Endothelial cell of umbilical vein (primary cell): ENCODE data around the gene HNRNPA2B1. TPM values are rescaled to one million over a fixed set of nuclear protein-coding genes. Genes with fewer than 3 reads are reported as not detected.
A peak's percentile ranks its signal among the peaks of the same experiment; 100 is the strongest.
"Not testable (repeated sequence)": the region's sequence is repeated elsewhere in the genome, so short reads cannot be mapped to it uniquely, and the experiment has no call there.

Source experiments
- BruUV-seq: library from RNA; stranded (reverse); fragments of 400-500 nt; replicated peaks from 2 replicates; lab custom pipeline; 2021; lab: Mats Ljungman, UMichigan
- CTCF ChIA-PET: fragments of 300-600, 350-600 bp; sonication (Branson Sonifier 250); formaldehyde crosslinking; loops from one replicate; lab custom pipeline; 2021; ENCODE audit warnings: antibody characterized with exemption, inconsistent platforms; lab: Charles Lee
- POLR2A ChIA-PET: fragments of 300-600, 350-600 bp; sonication (Branson Sonifier 250); formaldehyde crosslinking; loops from one replicate; lab custom pipeline; 2021; ENCODE audit warnings: antibody characterized with exemption, inconsistent platforms; lab: Charles Lee
- DNase-seq: peaks from one replicate; pipeline ENCODE4 v3.0.0-alpha.2; 2011; ENCODE audit warnings: low read depth, low spot score
- FAIRE-seq: peaks from 2 replicates; lab custom pipeline; 2011; peaks lifted over from hg19 to GRCh38; lab: Jason Lieb, UNC
- H2AFZ ChIP-seq: 2 replicates; pipeline ENCODE4 v1.6.0; 2012; ENCODE audit warnings: low read depth, low read length, control low read depth, inconsistent platforms
- H3K27ac ChIP-seq: 2 replicates; pipeline ENCODE4 v1.5.1; 2011; ENCODE audit warnings: low read depth, mild to moderate bottlenecking, control low read depth, low read length, moderate library complexity; ENCODE audit not compliant: insufficient read depth
- H3K27me3 ChIP-seq, 2 experiments: 2 replicates each; pipeline versions ENCODE4 v1.6.0 to v1.6.1; 2011; ENCODE audit warnings: low read length in 2 of 2, mixed read lengths in 1 of 2; ENCODE audit not compliant: control insufficient read depth in 2 of 2, insufficient read depth in 2 of 2
- H3K36me3 ChIP-seq, 2 experiments: 2 replicates in 1 of 2; 3 replicates in 1 of 2; pipeline ENCODE4 v1.5.1; 2011; ENCODE audit warnings: low read length in 2 of 2, mild to moderate bottlenecking in 1 of 2, moderate library complexity in 1 of 2; ENCODE audit not compliant: control insufficient read depth in 2 of 2, insufficient read depth in 2 of 2; ENCODE audit errors: extremely low read depth in 1 of 2
- H3K4me1 ChIP-seq: 3 replicates; pipeline ENCODE4 v1.5.1; 2011; ENCODE audit warnings: mild to moderate bottlenecking, low read length; ENCODE audit not compliant: control insufficient read depth, insufficient read depth; ENCODE audit errors: extremely low read depth
- H3K4me2 ChIP-seq: 2 replicates; pipeline ENCODE4 v1.6.1; 2011; ENCODE audit warnings: low read length, control low read depth, mixed read lengths; ENCODE audit not compliant: insufficient read depth
- H3K4me3 ChIP-seq, 3 experiments: fragments of 200-600 bp in 1 of 3; sonication (generic), shearing (Covaris generic) in 1 of 3; replicated peaks in 1 of 3; 2 replicates each; pipeline ENCODE4 v1.5.1; 2011 to 2016; ENCODE audit warnings: control low read depth in 3 of 3, low read length in 3 of 3, mild to moderate bottlenecking in 2 of 3, inconsistent platforms in 1 of 3, low read depth in 1 of 3, moderate library complexity in 1 of 3; ENCODE audit not compliant: insufficient read depth in 1 of 3
- H3K79me2 ChIP-seq: 2 replicates; pipeline ENCODE4 v1.6.0; 2012; ENCODE audit warnings: low read length, inconsistent platforms; ENCODE audit not compliant: control insufficient read depth, insufficient read depth
- H3K9ac ChIP-seq: replicated peaks from 2 replicates; pipeline ENCODE3; 2011; ENCODE audit warnings: low read length, control low read depth; ENCODE audit not compliant: insufficient read depth; ENCODE audit errors: extremely low read depth
- H3K9me1 ChIP-seq: replicated peaks from 3 replicates; pipeline ENCODE4 v1.6.0; 2011; ENCODE audit warnings: mild to moderate bottlenecking, low read length; ENCODE audit not compliant: control insufficient read depth, insufficient read depth; ENCODE audit errors: extremely low read depth
- H3K9me3 ChIP-seq: replicated peaks from 2 replicates; pipeline ENCODE4 v1.5.1; 2012; ENCODE audit warnings: low read length, inconsistent platforms; ENCODE audit not compliant: control insufficient read depth, insufficient read depth
- H4K20me1 ChIP-seq: replicated peaks from 2 replicates; pipeline ENCODE3; 2011; ENCODE audit warnings: mild to moderate bottlenecking, low read length; ENCODE audit not compliant: control insufficient read depth, insufficient read depth; ENCODE audit errors: extremely low read depth
- EZH2 ChIP-seq: IDR thresholded peaks from 2 replicates; pipeline ENCODE4 v1.6.1; 2012; ENCODE audit warnings: borderline replicate concordance, low read depth, mild to moderate bottlenecking, moderate library complexity, low read length, inconsistent platforms; ENCODE audit not compliant: severe bottlenecking
- FOS ChIP-seq: IDR thresholded peaks from 2 replicates; pipeline ENCODE4 v1.6.1; 2011; ENCODE audit warnings: mild to moderate bottlenecking, low read length, moderate library complexity, borderline replicate concordance; ENCODE audit not compliant: insufficient read depth
- GATA2 ChIP-seq: IDR thresholded peaks from 2 replicates; pipeline ENCODE4 v1.7.0; 2011; ENCODE audit warnings: low read depth, mild to moderate bottlenecking, moderate library complexity, mixed read lengths, low read length; ENCODE audit not compliant: insufficient read length, insufficient read depth
- JUN ChIP-seq: IDR thresholded peaks from 2 replicates; pipeline ENCODE4 v1.6.1; 2011; ENCODE audit warnings: borderline replicate concordance, low read depth; ENCODE audit not compliant: insufficient read length, insufficient read depth
- MYC ChIP-seq: IDR thresholded peaks from one replicate; pipeline ENCODE4 v1.6.1; 2011; ENCODE audit warnings: mild to moderate bottlenecking, low read depth, low read length
- POLR2A ChIP-seq: IDR thresholded peaks from 2 replicates; pipeline ENCODE4 v1.6.1; 2012; ENCODE audit warnings: low read depth, mild to moderate bottlenecking, control low read depth, low read length
- POLR2AphosphoS5 ChIP-seq: IDR thresholded peaks from 2 replicates; pipeline ENCODE4 v1.6.1; 2012; ENCODE audit warnings: low read depth, mild to moderate bottlenecking, control low read depth, low read length, moderate library complexity; ENCODE audit not compliant: insufficient read depth
- dilution Hi-C: fragments of 300-500 bp; cut with MboI; formaldehyde crosslinking; loops from one replicate; pipeline ENCODE4 v1.15.0; 2019; ENCODE audit warnings: low sequenced_read_pairs; ENCODE audit not compliant: extremely low pct_ligation_motif_present
- intact Hi-C: fragments of 100-400 bp; cut with micrococcal nuclease; formaldehyde crosslinking; loops from one replicate; pipeline ENCODE4 v1.10.0; 2022
- polyA plus RNA-seq, 4 experiments: library from polyadenylated mRNA; depleted of rRNA in 3 of 4; stranded (reverse) in 3 of 4; unstranded in 1 of 4; fragments of >200 nt; gene quantifications; 2 replicates each; pipeline versions ENCODE4 v1.2.1 to v1.2.3, GENCODE V29; 2011 to 2012; ENCODE audit warnings: missing spikeins in 1 of 4
- total RNA-seq: library from RNA; stranded (reverse); gene quantifications from 2 replicates; pipeline ENCODE4 v1.2.3, GENCODE V29; 2021
- TF ChIP-seq, protein P1 (sequence below): IDR thresholded peaks from 2 replicates; pipeline ENCODE4 v1.6.1; 2011; ENCODE audit not compliant: insufficient read depth, insufficient read length
- TF ChIP-seq, protein P2 (sequence below), 2 donors: IDR thresholded peaks; 1 replicate in 1 of 2; 2 replicates in 1 of 2; pipeline ENCODE4 v1.5.1; 2011; ENCODE audit warnings: low read length in 2 of 2, mild to moderate bottlenecking in 2 of 2, moderate library complexity in 2 of 2, control low read depth in 1 of 2, inconsistent platforms in 1 of 2, low read depth in 1 of 2; ENCODE audit not compliant: insufficient read depth in 1 of 2; ENCODE audit errors: extremely low read depth in 1 of 2

Gene HNRNPA2B1
- total and polyA plus RNA-seq, 2 donors (not counting 3 experiments of a cell fraction or from before 2014, with no cell fraction given) = 198 to 703 TPM

DNA sequence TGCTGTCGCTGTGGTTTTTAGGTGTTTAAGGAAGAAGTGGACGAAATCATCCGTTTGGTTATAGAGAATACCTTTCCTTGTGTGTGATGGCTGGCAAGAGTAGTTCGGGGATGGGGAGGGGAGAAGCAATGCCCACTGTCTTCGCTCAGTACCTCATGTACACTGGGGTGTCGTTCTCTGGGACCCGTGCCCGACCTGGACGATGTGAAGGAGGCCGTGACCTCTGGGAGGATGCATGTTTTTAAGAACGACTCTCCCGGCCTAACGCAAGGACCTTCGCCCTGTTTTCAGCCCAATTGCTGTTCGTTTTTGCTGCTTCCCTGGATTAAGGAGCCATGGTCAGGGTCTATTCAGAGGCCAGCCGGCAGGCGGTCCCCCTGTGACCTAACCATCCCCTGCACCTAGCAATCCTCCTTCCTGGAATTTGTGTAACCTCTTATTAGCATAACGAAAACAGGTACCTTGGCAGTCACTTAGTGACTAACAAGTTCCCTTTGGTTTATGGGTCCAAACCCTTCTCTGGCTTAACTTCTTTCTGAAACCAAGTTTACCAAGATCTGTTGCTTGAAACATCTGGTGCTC, 47.2 kb downstream of the HNRNPA2B1 start:
- dilution Hi-C loops = no loop called here
- Histone ChIP-seq H3K36me3 (no peaks in the 10 kb centered on the region), H3K9ac (peak overlapping the region; percentile 45), H2AFZ (peak overlapping the region; percentile 10), H3K4me3 (peak overlapping the region; percentile 29 to 71 (median 68)), H3K27me3 (peaks cover 0 to 4% of the 10 kb centered on the region in 2 experiments), H3K9me3 (no peaks in the 10 kb centered on the region), H3K4me1 (peaks cover 56% of the 10 kb centered on the region), H3K79me2 (peaks cover 52% of the 10 kb centered on the region), H4K20me1 (no peaks in the 10 kb centered on the region), H3K27ac (peak overlapping the region; percentile 92), H3K4me2 (peak overlapping the region; percentile 76), H3K9me1 (no peaks in the 10 kb centered on the region)
- BruUV-seq = no TSS peak
- intact Hi-C loops = loop anchor here (2.0 to 10.0 kb wide), 7 partner anchors 53 to 961 kb away; no protein-coding TSS in a partner anchor
- CTCF ChIA-PET = interaction anchor here (1.2 kb wide), 1 partner anchor 47 kb away, joined by 6 read pairs; the partner anchor contains the start of genes CBX3 and HNRNPA2B1
- POLR2A ChIA-PET = no interaction called here
- no peak for TF ChIP-seq MYC
- no peak for TF ChIP-seq FOS
- no peak for TF ChIP-seq JUN
- no peak for TF ChIP-seq EZH2
- TF ChIP-seq, protein P1, sequence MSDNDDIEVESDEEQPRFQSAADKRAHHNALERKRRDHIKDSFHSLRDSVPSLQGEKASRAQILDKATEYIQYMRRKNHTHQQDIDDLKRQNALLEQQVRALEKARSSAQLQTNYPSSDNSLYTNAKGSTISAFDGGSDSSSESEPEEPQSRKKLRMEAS = no peak
- no peak for TF ChIP-seq POLR2A
- no peak for TF ChIP-seq POLR2AphosphoS5
- no peak for TF ChIP-seq GATA2
- TF ChIP-seq, protein P2, sequence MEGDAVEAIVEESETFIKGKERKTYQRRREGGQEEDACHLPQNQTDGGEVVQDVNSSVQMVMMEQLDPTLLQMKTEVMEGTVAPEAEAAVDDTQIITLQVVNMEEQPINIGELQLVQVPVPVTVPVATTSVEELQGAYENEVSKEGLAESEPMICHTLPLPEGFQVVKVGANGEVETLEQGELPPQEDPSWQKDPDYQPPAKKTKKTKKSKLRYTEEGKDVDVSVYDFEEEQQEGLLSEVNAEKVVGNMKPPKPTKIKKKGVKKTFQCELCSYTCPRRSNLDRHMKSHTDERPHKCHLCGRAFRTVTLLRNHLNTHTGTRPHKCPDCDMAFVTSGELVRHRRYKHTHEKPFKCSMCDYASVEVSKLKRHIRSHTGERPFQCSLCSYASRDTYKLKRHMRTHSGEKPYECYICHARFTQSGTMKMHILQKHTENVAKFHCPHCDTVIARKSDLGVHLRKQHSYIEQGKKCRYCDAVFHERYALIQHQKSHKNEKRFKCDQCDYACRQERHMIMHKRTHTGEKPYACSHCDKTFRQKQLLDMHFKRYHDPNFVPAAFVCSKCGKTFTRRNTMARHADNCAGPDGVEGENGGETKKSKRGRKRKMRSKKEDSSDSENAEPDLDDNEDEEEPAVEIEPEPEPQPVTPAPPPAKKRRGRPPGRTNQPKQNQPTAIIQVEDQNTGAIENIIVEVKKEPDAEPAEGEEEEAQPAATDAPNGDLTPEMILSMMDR (IDR thresholded peaks at IDR 0.05; ENCODE audit: extremely low read depth in 1 of 2, insufficient read depth in 1 of 2, low read depth in 1 of 2, low read length in 2 of 2) = no peak
- FAIRE-seq (no peak), DNase-seq (peak; percentile 29)

DNA sequence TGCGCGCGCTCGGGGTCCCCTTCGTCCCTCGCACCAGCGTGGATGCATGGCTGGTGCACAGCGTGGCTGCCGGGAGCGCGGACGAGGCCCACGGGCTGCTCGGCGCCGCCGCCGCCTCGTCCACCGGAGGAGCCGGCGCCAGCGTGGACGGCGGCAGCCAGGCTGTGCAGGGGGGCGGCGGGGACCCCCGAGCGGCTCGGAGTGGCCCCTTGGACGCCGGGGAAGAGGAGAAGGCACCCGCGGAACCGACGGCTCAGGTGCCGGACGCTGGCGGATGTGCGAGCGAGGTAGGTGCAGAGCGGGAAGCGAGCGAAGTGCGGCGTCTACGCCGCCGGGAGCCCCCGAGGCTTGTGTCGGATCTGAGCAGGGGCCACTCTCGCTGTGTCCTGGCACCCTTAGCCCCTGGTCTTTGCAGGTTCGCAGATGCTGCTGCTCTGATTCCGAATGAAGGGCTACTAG, 47.7 kb downstream of the HNRNPA2B1 start:
- H3K9me1 ChIP-seq, H3K36me3 ChIP-seq, H4K20me1 ChIP-seq, H3K27me3 ChIP-seq, dilution Hi-C loops, DNase-seq, FAIRE-seq, H3K9me3 ChIP-seq, BruUV-seq: not testable (repeated sequence)
- H3K4me1 ChIP-seq = peaks cover 51% of the 10 kb centered on the region
- H3K4me2 ChIP-seq = peak overlapping the region; percentile 76
- intact Hi-C loops = loop anchor here (2.0 to 10.0 kb wide), 7 partner anchors 52 to 962 kb away; no protein-coding TSS in a partner anchor
- H3K27ac ChIP-seq = peak overlapping the region; percentile 92
- CTCF ChIA-PET = interaction anchor here (0.8 to 1.7 kb wide), 9 partner anchors 9 to 217 kb away, joined by 3 to 19 read pairs (median 5); partner anchors contain the start of genes CBX3 and HNRNPA2B1
- peak overlapping the region; percentile 42 to 71 (median 68) for H3K4me3 ChIP-seq
- peaks cover 46% of the 10 kb centered on the region for H3K79me2 ChIP-seq
- POLR2A ChIA-PET = interaction anchor here (1.2 kb wide), 1 partner anchor 49 kb away, joined by 7 read pairs; the partner anchor contains the start of gene CBX3
- peak overlapping the region; percentile 98 for H2AFZ ChIP-seq
- peak overlapping the region; percentile 45 for H3K9ac ChIP-seq
